ENCODE measurements around the gene BMP2K.

DNA sequence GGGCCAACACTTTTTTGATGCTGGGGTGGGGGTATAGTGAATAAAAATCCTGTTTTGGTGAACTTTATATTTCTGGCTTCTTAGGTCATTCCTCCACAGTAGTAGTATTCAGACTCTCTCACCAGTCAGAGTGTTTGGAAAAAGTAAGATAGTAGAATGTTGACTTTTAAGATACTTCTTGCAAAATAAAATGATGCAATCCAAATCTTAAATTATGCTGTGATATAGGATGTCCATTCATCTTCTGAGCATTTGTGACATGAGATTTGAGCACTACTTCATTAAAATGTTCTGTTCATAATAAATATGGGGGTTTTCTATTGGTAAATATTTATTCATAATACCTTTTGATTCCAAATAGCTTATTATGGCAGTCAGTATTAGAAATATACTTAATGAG is 70.1 kb downstream of the BMP2K start:
- TF ChIP-seq, protein P1, sequence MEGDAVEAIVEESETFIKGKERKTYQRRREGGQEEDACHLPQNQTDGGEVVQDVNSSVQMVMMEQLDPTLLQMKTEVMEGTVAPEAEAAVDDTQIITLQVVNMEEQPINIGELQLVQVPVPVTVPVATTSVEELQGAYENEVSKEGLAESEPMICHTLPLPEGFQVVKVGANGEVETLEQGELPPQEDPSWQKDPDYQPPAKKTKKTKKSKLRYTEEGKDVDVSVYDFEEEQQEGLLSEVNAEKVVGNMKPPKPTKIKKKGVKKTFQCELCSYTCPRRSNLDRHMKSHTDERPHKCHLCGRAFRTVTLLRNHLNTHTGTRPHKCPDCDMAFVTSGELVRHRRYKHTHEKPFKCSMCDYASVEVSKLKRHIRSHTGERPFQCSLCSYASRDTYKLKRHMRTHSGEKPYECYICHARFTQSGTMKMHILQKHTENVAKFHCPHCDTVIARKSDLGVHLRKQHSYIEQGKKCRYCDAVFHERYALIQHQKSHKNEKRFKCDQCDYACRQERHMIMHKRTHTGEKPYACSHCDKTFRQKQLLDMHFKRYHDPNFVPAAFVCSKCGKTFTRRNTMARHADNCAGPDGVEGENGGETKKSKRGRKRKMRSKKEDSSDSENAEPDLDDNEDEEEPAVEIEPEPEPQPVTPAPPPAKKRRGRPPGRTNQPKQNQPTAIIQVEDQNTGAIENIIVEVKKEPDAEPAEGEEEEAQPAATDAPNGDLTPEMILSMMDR (optimal IDR thresholded peaks at IDR 0.05 in 1 of 3, IDR thresholded peaks at IDR 0.05 in 1 of 3, conservative IDR thresholded peaks at IDR 0.05 in 1 of 3; ENCODE audit: extremely low read depth in 1 of 3, insufficient read depth in 2 of 3, low read length in 3 of 3): no peak
- TF ChIP-seq EZH2 (IDR thresholded peaks at IDR 0.05; ENCODE audit: low read length): no peak
